Islet of Langerhans (tissue), 1 donor: ENCODE data around the gene DPH5.

Source experiments
- FAIRE-seq: peaks from one replicate; lab custom pipeline; 2011; peaks lifted over from hg19 to GRCh38; lab: Jason Lieb, UNC

Gene DPH5

GRCh38 chr1:100941580-100942216 lies 83.9 kb downstream of the DPH5 start:
- no peak for FAIRE-seq

- no peak for FAIRE-seq
These were observed 84.5 kb downstream of the DPH5 start for GRCh38 chr1:100941098-100941527.
